HEK293 (cell line): ENCODE data around the gene SGMS1.

Source experiments
- BCL11A ChIP-seq: fragments of 450-650 bp; formaldehyde crosslinking; IDR thresholded peaks from 2 replicates; pipeline ENCODE4 v1.5.1; 2016; ENCODE audit warnings: low read depth, missing biosample characterization, missing genetic modification characterization
- BCL6B ChIP-seq: fragments of 450-650 bp; formaldehyde crosslinking; IDR thresholded peaks from 2 replicates; pipeline ENCODE4 v1.5.1; 2017; ENCODE audit warnings: missing biosample characterization, missing genetic modification characterization
- IKZF3 ChIP-seq: fragments of 450-650 bp; IDR thresholded peaks from 2 replicates; pipeline ENCODE4 v1.5.0; 2018; ENCODE audit warnings: missing biosample characterization, mild to moderate bottlenecking, missing genetic modification characterization, moderate library complexity
- SP7 ChIP-seq: fragments of 450-650 bp; formaldehyde crosslinking; IDR thresholded peaks from 2 replicates; pipeline ENCODE4 v1.5.1; 2016; ENCODE audit warnings: missing biosample characterization, missing genetic modification characterization
- ZFHX2 ChIP-seq: fragments of 450-650 bp; formaldehyde crosslinking; conservative IDR thresholded peaks from 2 replicates; pipeline ENCODE4 v1.5.1; 2016; ENCODE audit warnings: missing biosample characterization, missing genetic modification characterization
- ZFP69B ChIP-seq: fragments of 450-650 bp; formaldehyde crosslinking; IDR thresholded peaks from 2 replicates; pipeline ENCODE4 v1.5.1; 2016; ENCODE audit warnings: missing biosample characterization, missing genetic modification characterization
- ZNF121 ChIP-seq: fragments of 450-650 bp; formaldehyde crosslinking; IDR thresholded peaks from 2 replicates; pipeline ENCODE4 v1.5.1; 2016; ENCODE audit warnings: missing biosample characterization, missing genetic modification characterization
- ZNF157 ChIP-seq: fragments of 450-650 bp; formaldehyde crosslinking; IDR thresholded peaks from 2 replicates; pipeline ENCODE4 v1.5.1; 2016; ENCODE audit warnings: missing biosample characterization, missing genetic modification characterization
- ZNF239 ChIP-seq: fragments of 450-650 bp; formaldehyde crosslinking; IDR thresholded peaks from 2 replicates; pipeline ENCODE4 v1.5.1; 2016; ENCODE audit warnings: missing biosample characterization, missing genetic modification characterization
- ZNF274 ChIP-seq, 2 experiments: fragments of 200-500 bp in 1 of 2; fragments of 450-650 bp in 1 of 2; sonication (Bioruptor generic) in 1 of 2; formaldehyde crosslinking in 1 of 2; IDR thresholded peaks; 2 replicates each; pipeline versions ENCODE4 v1.5.1 to v1.6.1; 2014 to 2016; ENCODE audit warnings: borderline replicate concordance in 1 of 2, inconsistent platforms in 1 of 2, low read length in 1 of 2, missing biosample characterization in 1 of 2, missing genetic modification characterization in 1 of 2
- ZNF280C ChIP-seq: fragments of 450-650 bp; formaldehyde crosslinking; IDR thresholded peaks from 2 replicates; pipeline ENCODE4 v1.5.1; 2016; ENCODE audit warnings: missing biosample characterization, missing genetic modification characterization
- ZNF292 ChIP-seq: fragments of 450-650 bp; formaldehyde crosslinking; IDR thresholded peaks from 2 replicates; pipeline ENCODE4 v1.5.1; 2016; ENCODE audit warnings: low read depth, missing biosample characterization, missing genetic modification characterization, borderline replicate concordance
- ZNF366 ChIP-seq: fragments of 450-650 bp; formaldehyde crosslinking; conservative IDR thresholded peaks from 2 replicates; pipeline ENCODE4 v1.5.1; 2016; ENCODE audit warnings: missing biosample characterization, missing genetic modification characterization
- ZNF391 ChIP-seq: fragments of 450-650 bp; formaldehyde crosslinking; IDR thresholded peaks from 2 replicates; pipeline ENCODE4 v1.5.1; 2016; ENCODE audit warnings: low read depth, missing biosample characterization, missing genetic modification characterization, borderline replicate concordance
- ZNF404 ChIP-seq: fragments of 450-650 bp; formaldehyde crosslinking; IDR thresholded peaks from 2 replicates; pipeline ENCODE4 v1.5.1; 2017; ENCODE audit warnings: missing biosample characterization, missing genetic modification characterization
- ZNF433 ChIP-seq: fragments of 450-650 bp; formaldehyde crosslinking; IDR thresholded peaks from 2 replicates; pipeline ENCODE4 v1.5.1; 2016; ENCODE audit warnings: missing biosample characterization, missing genetic modification characterization, low read depth
- ZNF510 ChIP-seq: fragments of 450-650 bp; formaldehyde crosslinking; IDR thresholded peaks from 2 replicates; pipeline ENCODE4 v1.5.1; 2018; ENCODE audit warnings: mild to moderate bottlenecking, missing genetic modification characterization, missing biosample characterization; ENCODE audit not compliant: insufficient replicate concordance
- ZNF548 ChIP-seq: fragments of 450-650 bp; formaldehyde crosslinking; IDR thresholded peaks from 2 replicates; pipeline ENCODE4 v1.5.1; 2016; ENCODE audit warnings: missing biosample characterization, missing genetic modification characterization
- ZNF549 ChIP-seq: fragments of 450-650 bp; IDR thresholded peaks from 2 replicates; pipeline ENCODE4 v1.5.1; 2018; ENCODE audit warnings: missing biosample characterization, missing genetic modification characterization, mild to moderate bottlenecking, inconsistent platforms, moderate library complexity
- ZNF561 ChIP-seq: fragments of 450-650 bp; IDR thresholded peaks from 2 replicates; pipeline ENCODE4 v1.5.1; 2018; ENCODE audit warnings: missing biosample characterization, missing genetic modification characterization, borderline replicate concordance
- ZNF670 ChIP-seq: fragments of 450-650 bp; formaldehyde crosslinking; IDR thresholded peaks from 2 replicates; pipeline ENCODE4 v1.5.1; 2016; ENCODE audit warnings: missing biosample characterization, missing genetic modification characterization, low read depth
- ZNF677 ChIP-seq: fragments of 450-650 bp; IDR thresholded peaks from 2 replicates; pipeline ENCODE4 v1.5.0; 2018; ENCODE audit warnings: missing biosample characterization, mild to moderate bottlenecking, missing genetic modification characterization, moderate library complexity
- ZSCAN23 ChIP-seq: fragments of 450-650 bp; formaldehyde crosslinking; IDR thresholded peaks from 2 replicates; pipeline ENCODE4 v1.5.1; 2016; ENCODE audit warnings: missing biosample characterization, missing genetic modification characterization
- TF ChIP-seq, protein P1 (sequence below): fragments of 450-650 bp; formaldehyde crosslinking; IDR thresholded peaks from 2 replicates; pipeline ENCODE4 v1.5.1; 2016; ENCODE audit warnings: missing biosample characterization, missing genetic modification characterization
- TF ChIP-seq, protein P2 (sequence below): fragments of 450-650 bp; formaldehyde crosslinking; conservative IDR thresholded peaks from 2 replicates; pipeline ENCODE4 v1.5.1; 2016; ENCODE audit warnings: low read depth, missing biosample characterization, missing genetic modification characterization
- TF ChIP-seq, protein P3 (sequence below): fragments of 450-650 bp; formaldehyde crosslinking; IDR thresholded peaks from 2 replicates; pipeline ENCODE4 v1.5.1; 2016; ENCODE audit warnings: missing biosample characterization, missing genetic modification characterization
- TF ChIP-seq, protein P4 (sequence below): fragments of 450-650 bp; formaldehyde crosslinking; IDR thresholded peaks from 2 replicates; pipeline ENCODE4 v1.5.1; 2016; ENCODE audit warnings: missing biosample characterization, missing genetic modification characterization

SGMS1 gene

DNA sequence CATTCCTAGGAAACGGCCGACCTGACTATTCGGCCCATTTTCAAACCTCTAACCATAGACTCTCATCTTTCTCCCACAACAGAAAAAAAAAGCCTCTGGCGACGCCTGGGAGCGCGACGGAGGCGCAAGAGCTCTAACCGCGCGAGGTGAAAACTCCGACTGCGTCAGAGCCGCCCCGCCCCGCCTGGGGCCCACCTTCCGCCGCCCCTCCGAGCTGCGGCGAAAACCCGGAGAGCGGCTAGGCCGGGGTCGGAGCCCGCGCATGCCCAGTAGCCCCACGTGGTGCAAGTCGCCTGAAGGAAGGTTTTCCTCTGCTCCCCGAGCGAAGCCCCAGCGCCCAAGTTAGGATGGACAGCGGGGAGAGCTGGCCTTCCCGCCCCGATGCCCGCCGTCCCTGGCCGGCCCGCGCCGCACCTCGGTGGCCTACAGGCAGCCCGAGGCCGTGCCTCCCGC is 683 bp upstream of the SGMS1 start (continued):
- TF ChIP-seq ZNF121 (tag by site-specific recombination) (no peak), ZNF561 (tag by site-specific recombination) (peak; percentile 76), SP7 (tag by site-specific recombination) (no peak; the same call in 1 of the 2 replicates), IKZF3 (tag by site-specific recombination) (no peak), ZNF670 (no peak), ZSCAN23 (tag by site-specific recombination) (no peak), ZNF391 (tag by site-specific recombination) (no peak), ZNF548 (tag by site-specific recombination) (no peak), ZFP69B (peak; percentile 97), ZNF433 (tag by site-specific recombination) (no peak), ZNF404 (no peak), ZNF677 (0 out of 2 replicates have a peak, but pooled peaks have one; percentile 4), BCL6B (tag by site-specific recombination) (no peak), ZNF292 (tag by site-specific recombination) (no peak), ZNF510 (no peak), ZNF274 (IDR thresholded peaks at IDR 0.05; ENCODE audit: low read length) (no peak), ZNF274 (tag by site-specific recombination; IDR thresholded peaks at IDR 0.05; ENCODE audit: borderline replicate concordance) (no peak), ZFHX2 (0 out of 2 replicates have a peak, but pooled peaks have one; percentile 50), ZNF280C (tag by site-specific recombination) (no peak), ZNF549 (tag by site-specific recombination) (no peak), BCL11A (no peak; the same call in 1 of the 2 replicates), ZNF157 (tag by site-specific recombination) (no peak), ZNF366 (tag by site-specific recombination) (0 out of 2 replicates have a peak, but pooled peaks have one; percentile 7), ZNF239 (tag by site-specific recombination) (no peak)
- TF ChIP-seq, protein P1, sequence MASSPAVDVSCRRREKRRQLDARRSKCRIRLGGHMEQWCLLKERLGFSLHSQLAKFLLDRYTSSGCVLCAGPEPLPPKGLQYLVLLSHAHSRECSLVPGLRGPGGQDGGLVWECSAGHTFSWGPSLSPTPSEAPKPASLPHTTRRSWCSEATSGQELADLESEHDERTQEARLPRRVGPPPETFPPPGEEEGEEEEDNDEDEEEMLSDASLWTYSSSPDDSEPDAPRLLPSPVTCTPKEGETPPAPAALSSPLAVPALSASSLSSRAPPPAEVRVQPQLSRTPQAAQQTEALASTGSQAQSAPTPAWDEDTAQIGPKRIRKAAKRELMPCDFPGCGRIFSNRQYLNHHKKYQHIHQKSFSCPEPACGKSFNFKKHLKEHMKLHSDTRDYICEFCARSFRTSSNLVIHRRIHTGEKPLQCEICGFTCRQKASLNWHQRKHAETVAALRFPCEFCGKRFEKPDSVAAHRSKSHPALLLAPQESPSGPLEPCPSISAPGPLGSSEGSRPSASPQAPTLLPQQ (tag by site-specific recombination), result peak; percentile 97
- TF ChIP-seq, protein P2, sequence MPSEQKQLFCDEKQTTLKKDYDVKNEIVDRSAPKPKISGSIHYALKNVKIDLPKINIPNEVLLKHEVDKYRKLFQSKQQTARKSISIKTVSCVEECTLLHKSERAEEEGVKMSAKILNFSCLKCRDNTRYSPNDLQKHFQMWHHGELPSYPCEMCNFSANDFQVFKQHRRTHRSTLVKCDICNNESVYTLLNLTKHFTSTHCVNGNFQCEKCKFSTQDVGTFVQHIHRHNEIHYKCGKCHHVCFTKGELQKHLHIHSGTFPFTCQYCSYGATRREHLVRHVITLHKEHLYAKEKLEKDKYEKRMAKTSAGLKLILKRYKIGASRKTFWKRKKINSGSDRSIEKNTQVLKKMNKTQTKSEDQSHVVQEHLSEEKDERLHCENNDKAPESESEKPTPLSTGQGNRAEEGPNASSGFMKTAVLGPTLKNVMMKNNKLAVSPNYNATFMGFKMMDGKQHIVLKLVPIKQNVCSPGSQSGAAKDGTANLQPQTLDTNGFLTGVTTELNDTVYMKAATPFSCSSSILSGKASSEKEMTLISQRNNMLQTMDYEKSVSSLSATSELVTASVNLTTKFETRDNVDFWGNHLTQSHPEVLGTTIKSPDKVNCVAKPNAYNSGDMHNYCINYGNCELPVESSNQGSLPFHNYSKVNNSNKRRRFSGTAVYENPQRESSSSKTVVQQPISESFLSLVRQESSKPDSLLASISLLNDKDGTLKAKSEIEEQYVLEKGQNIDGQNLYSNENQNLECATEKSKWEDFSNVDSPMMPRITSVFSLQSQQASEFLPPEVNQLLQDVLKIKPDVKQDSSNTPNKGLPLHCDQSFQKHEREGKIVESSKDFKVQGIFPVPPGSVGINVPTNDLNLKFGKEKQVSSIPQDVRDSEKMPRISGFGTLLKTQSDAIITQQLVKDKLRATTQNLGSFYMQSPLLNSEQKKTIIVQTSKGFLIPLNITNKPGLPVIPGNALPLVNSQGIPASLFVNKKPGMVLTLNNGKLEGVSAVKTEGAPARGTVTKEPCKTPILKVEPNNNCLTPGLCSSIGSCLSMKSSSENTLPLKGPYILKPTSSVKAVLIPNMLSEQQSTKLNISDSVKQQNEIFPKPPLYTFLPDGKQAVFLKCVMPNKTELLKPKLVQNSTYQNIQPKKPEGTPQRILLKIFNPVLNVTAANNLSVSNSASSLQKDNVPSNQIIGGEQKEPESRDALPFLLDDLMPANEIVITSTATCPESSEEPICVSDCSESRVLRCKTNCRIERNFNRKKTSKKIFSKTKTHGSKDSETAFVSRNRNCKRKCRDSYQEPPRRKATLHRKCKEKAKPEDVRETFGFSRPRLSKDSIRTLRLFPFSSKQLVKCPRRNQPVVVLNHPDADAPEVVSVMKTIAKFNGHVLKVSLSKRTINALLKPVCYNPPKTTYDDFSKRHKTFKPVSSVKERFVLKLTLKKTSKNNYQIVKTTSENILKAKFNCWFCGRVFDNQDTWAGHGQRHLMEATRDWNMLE (tag by site-specific recombination), result no peak
- TF ChIP-seq, protein P3, sequence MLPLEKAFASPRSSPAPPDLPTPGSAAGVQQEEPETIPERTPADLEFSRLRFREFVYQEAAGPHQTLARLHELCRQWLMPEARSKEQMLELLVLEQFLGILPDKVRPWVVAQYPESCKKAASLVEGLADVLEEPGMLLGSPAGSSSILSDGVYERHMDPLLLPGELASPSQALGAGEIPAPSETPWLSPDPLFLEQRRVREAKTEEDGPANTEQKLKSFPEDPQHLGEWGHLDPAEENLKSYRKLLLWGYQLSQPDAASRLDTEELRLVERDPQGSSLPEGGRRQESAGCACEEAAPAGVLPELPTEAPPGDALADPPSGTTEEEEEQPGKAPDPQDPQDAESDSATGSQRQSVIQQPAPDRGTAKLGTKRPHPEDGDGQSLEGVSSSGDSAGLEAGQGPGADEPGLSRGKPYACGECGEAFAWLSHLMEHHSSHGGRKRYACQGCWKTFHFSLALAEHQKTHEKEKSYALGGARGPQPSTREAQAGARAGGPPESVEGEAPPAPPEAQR (tag by site-specific recombination), result no peak; the same call in 1 of the 2 replicates
- TF ChIP-seq, protein P4, sequence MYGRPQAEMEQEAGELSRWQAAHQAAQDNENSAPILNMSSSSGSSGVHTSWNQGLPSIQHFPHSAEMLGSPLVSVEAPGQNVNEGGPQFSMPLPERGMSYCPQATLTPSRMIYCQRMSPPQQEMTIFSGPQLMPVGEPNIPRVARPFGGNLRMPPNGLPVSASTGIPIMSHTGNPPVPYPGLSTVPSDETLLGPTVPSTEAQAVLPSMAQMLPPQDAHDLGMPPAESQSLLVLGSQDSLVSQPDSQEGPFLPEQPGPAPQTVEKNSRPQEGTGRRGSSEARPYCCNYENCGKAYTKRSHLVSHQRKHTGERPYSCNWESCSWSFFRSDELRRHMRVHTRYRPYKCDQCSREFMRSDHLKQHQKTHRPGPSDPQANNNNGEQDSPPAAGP (tag by site-specific recombination), result peak; percentile 68; the same call in 1 of the 2 replicates
